ENCODE data around the gene COL6A6.

DNA sequence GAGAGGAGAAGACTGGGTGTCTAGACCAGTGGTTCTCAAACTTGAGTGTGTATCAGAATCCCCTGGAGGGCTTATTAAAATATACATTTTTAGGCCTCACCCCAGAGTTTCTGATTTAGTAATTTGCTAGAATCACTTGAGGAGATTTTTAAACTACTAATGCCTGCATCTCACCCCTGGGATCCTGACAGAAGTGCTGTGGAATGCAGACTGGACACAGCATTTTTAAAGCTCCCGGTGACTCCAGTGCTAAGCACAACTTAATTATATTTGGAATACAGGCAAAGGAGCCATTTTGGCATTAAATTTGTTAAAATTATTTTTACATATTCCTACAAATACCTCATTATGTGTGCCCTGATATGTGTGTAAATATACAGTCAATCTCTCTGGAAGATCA, 26.7 kb upstream of the COL6A6 start:
- TF ChIP-seq POLR2AphosphoS5 (IDR thresholded peaks at IDR 0.05; ENCODE audit: borderline replicate concordance, low read depth, low read length) (no peak), EZH2 (IDR thresholded peaks at IDR 0.05) (no peak)

Measured in SK-N-MC (cell line).